DMS 273 (cell line): ENCODE results near the gene DUOXA2.
"Not testable (repeated sequence)": the region's sequence is repeated elsewhere in the genome, so short reads cannot be mapped to it uniquely, and the experiment has no call there.

Source experiments
- DNase-seq: peaks from one replicate; lab custom pipeline; 2025; ENCODE audit not compliant: unreplicated experiment; lab: John Stamatoyannopoulos, UW

DUOXA2 gene

DNA sequence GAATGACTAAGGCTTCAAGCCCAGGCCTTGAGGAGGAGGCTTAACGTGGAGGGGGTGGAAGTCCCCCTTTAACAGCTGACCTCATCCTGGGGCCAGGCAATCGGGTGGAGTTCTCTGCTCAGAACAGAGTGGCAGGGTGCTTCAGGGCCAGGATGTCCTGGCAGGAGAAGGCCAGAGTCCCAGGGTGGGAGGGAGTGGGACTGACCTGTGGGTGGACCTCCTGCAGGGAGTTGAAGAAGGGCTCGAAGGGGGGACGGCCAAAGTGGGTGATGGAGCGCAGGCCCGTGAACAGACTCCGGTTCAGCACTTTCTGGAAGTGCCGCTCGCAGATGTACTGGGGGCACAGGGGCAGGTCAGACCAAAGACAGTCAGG lies 19.8 kb upstream of the DUOXA2 start:
- no peak for DNase-seq

GRCh38 chr15:45095661-45096060 lies 18.5 kb upstream of the DUOXA2 start:
- no peak for DNase-seq

GRCh38 chr15:45097466-45097865 lies 16.7 kb upstream of the DUOXA2 start:
- no peak for DNase-seq

DNA sequence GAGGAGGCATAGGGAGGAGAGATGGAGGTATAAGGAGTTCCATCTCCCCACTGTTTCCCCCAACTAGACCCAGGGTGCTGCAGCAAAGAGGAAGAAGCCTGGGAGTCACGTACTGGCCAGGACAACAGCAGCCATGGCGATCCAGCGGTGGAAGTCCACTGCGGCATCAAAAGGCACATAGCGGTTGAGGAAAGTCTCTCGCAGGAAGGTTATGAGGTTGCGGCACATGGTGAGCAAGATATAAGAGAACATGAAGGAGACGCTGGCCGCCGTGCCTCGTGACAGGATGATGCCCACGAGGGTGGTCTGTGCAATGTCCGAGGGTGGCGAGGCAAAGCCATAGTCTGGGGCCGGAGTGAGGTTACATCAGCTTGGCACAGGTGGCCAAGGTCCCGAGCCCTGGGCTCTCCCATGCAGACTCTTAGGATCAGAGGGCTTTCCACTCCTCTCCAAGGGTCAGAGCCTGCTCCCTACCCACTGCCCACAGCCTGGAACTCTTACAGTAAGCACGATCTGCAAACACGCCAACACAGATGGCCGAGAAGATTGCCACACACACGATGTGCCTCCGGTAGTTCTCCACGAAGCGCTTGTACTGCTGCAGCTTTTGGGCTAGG lies 14.5 kb upstream of the DUOXA2 start:
- no peak for DNase-seq

DNA sequence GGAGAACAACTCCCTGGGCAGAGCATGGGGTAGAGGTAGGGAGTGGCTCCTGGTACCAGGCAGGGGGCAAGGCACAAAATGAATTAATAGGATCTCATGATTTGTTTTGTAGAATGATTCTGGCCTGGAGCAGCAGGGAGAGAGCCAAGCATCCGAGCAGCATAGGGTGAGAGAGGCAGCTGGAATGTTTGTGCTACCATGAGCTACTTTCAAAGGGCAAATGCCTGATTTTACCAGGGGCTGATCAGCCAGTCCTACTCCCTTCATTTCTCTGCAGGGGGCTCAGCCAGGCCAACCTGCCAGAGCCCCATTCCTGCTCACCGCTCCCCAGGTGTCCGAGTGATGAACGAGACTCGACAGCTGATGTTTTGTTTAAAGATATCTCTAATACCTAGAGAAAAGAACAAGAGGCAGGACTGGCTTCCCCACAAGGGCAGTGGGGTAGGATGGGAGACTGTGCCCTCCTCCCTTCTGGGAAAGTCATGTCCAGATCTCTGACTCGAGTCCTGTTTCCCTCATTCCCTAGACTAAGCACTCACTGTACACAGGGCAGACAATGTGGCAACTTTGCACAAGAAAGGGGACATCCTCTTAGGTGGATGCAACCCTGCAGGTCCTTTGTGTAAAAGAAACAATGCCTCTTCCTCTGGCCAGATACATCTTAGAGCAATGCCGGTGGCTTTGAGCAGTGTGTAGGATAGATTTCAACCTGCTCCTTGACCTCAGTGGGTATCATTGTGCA lies 13.1 kb upstream of the DUOXA2 start:
- no peak for DNase-seq

DNA sequence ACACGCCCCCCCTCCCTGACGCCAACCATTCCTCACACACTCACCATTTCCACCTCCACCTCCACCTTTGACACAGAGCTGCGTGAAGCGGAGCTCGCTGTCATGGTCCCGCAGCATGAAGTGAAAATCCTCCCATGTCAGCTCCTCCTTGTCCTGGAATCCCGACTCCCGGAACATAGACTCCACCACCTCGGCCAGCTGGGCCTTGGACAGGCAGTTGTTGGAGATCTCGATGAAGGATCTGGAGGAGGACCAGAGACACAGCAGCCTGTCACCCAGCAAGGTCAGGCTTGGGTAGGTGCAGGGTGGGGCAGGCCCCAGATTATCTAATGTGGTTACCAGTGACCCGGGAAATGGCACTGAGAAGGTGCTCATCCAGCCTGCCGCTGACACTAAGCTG lies 12.4 kb upstream of the DUOXA2 start:
- DNase-seq: no peak

- DNase-seq: no peak
Observed at GRCh38 chr15:45102226-45102625, 11.9 kb upstream of the DUOXA2 start.

DNA sequence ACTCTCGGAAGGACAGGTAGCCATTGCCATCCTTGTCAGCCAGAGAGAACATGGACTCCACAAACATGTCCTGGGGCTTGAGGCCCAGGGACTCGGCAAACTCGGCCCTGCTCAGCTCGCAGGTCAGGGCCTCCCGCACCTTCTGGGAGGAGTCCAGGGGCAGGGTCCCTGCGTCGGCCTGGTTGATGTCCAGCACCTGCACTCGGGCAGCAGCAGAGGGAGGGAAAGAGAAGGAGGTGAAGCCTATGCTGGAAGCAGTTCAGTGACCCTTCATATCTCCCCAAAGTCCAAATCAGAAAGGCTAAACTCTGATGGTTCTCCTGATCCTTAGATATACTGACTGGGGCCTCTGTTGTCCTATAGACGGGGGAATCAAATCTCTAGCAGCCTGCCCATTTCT lies 10.0 kb upstream of the DUOXA2 start:
- not testable (repeated sequence) for DNase-seq

DNA sequence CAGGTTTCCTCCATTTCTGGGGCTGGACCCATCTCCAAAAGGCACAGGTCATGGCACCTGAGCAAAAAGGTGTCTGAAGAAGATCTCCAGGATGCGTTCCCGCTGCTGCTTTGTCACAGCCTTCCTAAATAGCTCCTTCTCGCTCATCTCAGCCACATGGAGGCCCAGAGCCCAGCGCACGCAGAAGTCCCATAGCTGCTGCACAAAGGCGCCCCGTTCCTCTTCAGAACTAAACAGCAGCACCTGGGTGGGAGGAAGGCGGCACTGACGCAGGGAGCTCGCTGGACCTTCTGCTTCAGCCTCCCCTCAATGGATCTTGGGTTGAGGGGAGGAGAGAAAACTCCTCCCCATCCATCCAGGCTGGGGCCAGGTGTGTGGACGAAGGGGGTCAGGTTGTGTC lies 8.5 kb upstream of the DUOXA2 start:
- no peak for DNase-seq

GRCh38 chr15:45106002-45106790 lies 7.9 kb upstream of the DUOXA2 start:
- no peak for DNase-seq

- DNase-seq: no peak
Observed at GRCh38 chr15:45107941-45108630, 6.0 kb upstream of the DUOXA2 start.

DNA sequence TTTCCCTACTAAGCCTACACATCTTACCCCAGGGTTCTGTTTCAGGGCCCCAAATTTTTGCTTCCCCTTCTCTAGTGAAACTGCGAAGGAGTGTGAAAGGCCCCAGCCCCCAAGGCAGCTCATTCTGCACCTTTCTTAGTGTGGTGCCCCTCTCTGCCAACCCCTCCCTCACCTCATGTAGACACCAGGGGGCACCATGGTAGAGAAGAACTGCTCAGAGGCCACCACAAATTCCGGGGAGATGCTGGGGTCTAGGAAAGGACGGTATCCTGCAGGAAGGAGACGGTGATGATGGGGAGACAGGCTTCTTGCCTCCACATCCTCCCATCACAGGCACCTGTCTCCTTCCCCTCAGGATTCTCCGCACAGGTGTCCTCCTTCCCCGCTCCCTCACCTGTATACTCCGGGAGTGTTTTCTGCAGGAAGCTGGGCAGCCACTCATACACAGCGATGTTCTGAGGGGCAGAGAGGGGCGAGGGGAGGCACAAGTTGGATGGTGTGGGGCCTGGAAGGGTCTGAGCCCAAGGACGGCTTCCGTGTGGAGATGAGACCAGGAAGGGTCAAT lies 3.8 kb upstream of the DUOXA2 start:
- DNase-seq: peak; percentile 11

- no peak for DNase-seq
Observed at GRCh38 chr15:45111390-45112142, 2.6 kb upstream of the DUOXA2 start.

DNA sequence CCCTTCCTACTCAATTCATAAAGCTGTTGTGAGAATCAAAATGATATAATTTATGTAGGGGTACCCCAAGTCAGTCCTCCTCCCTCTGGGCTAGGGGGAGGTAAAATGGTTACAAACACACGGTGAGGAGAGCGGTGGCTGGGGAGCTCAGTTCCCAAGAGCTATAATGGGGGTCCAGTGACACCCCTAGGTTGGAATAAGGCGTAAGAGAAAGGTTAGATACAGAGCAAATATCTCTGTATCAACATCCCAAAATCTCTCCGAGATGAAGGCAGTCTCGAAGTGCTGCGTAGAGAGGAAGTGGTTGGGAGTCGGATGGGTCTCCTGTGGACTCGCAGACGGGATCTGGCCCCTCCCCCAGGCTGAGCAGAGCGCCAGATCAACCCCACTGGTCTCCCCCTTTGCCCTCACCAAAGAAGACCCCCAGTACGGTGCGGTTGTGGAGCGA lies 2.0 kb upstream of the DUOXA2 start:
- DNase-seq: no peak

DNA sequence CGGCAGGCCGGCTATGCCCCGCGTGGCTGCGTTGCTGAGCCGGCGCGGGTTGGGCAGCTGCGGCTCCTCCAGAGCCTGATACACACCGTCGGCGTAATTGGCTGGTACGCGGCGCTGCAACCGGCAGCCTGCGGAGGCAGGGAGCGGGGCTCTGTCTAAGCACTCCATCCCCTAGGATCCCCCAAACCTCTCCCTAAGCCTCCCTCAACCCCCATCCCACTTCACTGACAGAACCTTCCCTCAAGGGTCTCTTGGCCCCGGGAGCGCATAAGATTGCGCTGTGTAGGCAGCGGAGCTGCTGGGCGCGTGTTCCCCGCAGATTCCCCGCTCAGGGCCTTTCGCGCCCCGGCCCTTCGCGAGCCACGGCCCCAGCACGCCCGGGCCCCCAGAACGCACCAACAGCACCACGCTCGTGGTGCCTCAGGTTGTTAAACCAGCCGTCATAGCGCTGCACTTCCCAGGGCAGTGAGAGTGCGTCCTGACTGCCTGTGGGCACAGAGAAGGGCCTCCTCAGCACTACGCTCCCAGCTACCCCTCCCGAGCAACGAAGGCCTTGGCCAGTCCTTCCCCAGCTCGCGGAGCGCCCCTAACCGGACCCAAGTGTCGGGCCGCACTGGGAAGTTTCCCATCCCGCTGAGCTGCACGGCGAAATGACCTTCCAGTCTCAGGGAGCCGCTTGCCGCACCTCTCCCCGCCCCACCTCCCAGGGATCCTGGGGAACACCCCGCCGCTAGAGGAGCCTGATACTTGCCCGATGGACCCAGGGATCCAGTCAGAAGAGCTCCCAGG lies 1.3 kb upstream of the DUOXA2 start:
- peak; percentile 53 for DNase-seq

DNA sequence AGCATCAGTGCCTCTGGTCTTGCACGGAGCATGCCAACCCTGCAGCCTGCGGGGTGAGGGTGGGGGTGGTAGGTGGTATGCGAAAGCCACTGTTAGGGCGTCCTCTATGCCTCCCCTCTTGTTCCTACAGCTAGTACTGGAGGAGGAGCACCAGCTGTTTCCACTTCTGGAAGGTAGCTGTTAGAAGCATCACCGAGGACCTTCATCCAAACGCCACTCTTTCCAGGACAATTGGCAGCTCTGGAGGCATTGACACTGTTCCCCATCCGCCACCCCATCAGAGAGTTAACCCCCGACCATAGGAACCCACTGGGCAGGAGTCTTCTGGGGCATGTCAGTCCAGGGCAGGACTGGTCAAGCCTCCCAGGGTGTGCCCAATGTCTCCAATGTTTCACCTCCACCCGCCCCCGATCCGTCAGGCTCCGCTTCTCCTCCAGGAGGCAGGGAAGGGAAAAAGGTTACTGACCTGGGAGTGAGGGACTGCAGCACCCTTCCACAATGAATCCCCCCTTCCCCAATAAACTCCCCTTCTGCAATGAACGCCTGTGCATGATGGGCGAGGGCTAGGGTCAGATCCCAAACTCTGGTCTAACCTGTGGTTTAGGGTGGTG lies 641 bp upstream of the DUOXA2 start:
- no peak for DNase-seq

GRCh38 chr15:45114751-45115085 lies 592 bp downstream of the DUOXA2 start:
- no peak for DNase-seq

- no peak for DNase-seq
Observed at GRCh38 chr15:45115312-45115820, 1.2 kb downstream of the DUOXA2 start.

GRCh38 chr15:45116006-45116481 lies 1.9 kb downstream of the DUOXA2 start:
- no peak for DNase-seq
